Measurements from ENCODE around the gene SLFN5.

GRCh38 chr17:35244341-35245195 is 1.7 kb downstream of the SLFN5 start:
- TF ChIP-seq CTCF (IDR thresholded peaks at IDR 0.05) (no peak), POLR2A (IDR thresholded peaks at IDR 0.05) (no peak), EP300 (IDR thresholded peaks at IDR 0.05) (peak in 1 of 2 donors; percentile 72)
